ENCODE measurements around the gene SCGB1D1.

The SCGB1D1 gene

GRCh38 chr11:62142921-62143320 is 47.1 kb upstream of the SCGB1D1 start:
- no peaks in the 10 kb centered on the region for H3K27me3 ChIP-seq (ENCODE audit: control insufficient read depth, insufficient read depth, low read length)
- no peak for TF ChIP-seq CTCF (IDR thresholded peaks at IDR 0.05)
- no peak overlapping the region for H3K9ac ChIP-seq
- H3K4me1 ChIP-seq: no peaks in the 10 kb centered on the region
- H3K4me3 ChIP-seq (ENCODE audit: low read depth, low read length): no peak overlapping the region
- H2AFZ ChIP-seq: no peak overlapping the region
- no peaks in the 10 kb centered on the region for H3K9me3 ChIP-seq (ENCODE audit: control insufficient read depth, low read length)
- H3K79me2 ChIP-seq: no peaks in the 10 kb centered on the region
- H3K36me3 ChIP-seq (ENCODE audit: control insufficient read depth, insufficient read depth, low read length): no peaks in the 10 kb centered on the region
- H3K4me2 ChIP-seq (ENCODE audit: low read length): no peak overlapping the region
- H3K27ac ChIP-seq: no peak overlapping the region

GRCh38 chr11:62143727-62144126 is 46.3 kb upstream of the SCGB1D1 start:
- Histone ChIP-seq H3K79me2 (no peaks in the 10 kb centered on the region), H3K9ac (no peak overlapping the region), H3K4me1 (no peaks in the 10 kb centered on the region), H3K27ac (no peak overlapping the region), H3K4me3 (ENCODE audit: low read depth, low read length) (no peak overlapping the region), H3K27me3 (ENCODE audit: control insufficient read depth, insufficient read depth, low read length) (no peaks in the 10 kb centered on the region), H3K4me2 (ENCODE audit: low read length) (no peak overlapping the region), H2AFZ (no peak overlapping the region), H3K9me3 (ENCODE audit: control insufficient read depth, low read length) (no peaks in the 10 kb centered on the region), H3K36me3 (ENCODE audit: control insufficient read depth, insufficient read depth, low read length) (no peaks in the 10 kb centered on the region)
- no peak for TF ChIP-seq CTCF (IDR thresholded peaks at IDR 0.05)

GRCh38 chr11:62144641-62145255 is 45.3 kb upstream of the SCGB1D1 start:
- Histone ChIP-seq H3K79me2 (no peaks in the 10 kb centered on the region), H2AFZ (no peak overlapping the region), H3K9me3 (ENCODE audit: control insufficient read depth, low read length) (no peaks in the 10 kb centered on the region), H3K27ac (no peak overlapping the region), H3K4me1 (no peaks in the 10 kb centered on the region), H3K4me2 (ENCODE audit: low read length) (no peak overlapping the region), H3K36me3 (ENCODE audit: control insufficient read depth, insufficient read depth, low read length) (no peaks in the 10 kb centered on the region), H3K27me3 (ENCODE audit: control insufficient read depth, insufficient read depth, low read length) (no peaks in the 10 kb centered on the region), H3K4me3 (ENCODE audit: low read depth, low read length) (no peak overlapping the region), H3K9ac (no peak overlapping the region)
- no peak for TF ChIP-seq CTCF (IDR thresholded peaks at IDR 0.05)

GRCh38 chr11:62145261-62145871 is 44.6 kb upstream of the SCGB1D1 start:
- H3K9me3 ChIP-seq (ENCODE audit: control insufficient read depth, low read length): no peaks in the 10 kb centered on the region
- no peak overlapping the region for H3K9ac ChIP-seq
- H3K36me3 ChIP-seq (ENCODE audit: control insufficient read depth, insufficient read depth, low read length): no peaks in the 10 kb centered on the region
- no peak overlapping the region for H3K27ac ChIP-seq
- H2AFZ ChIP-seq: no peak overlapping the region
- no peaks in the 10 kb centered on the region for H3K27me3 ChIP-seq (ENCODE audit: control insufficient read depth, insufficient read depth, low read length)
- no peak for TF ChIP-seq CTCF (IDR thresholded peaks at IDR 0.05)
- no peaks in the 10 kb centered on the region for H3K79me2 ChIP-seq
- no peaks in the 10 kb centered on the region for H3K4me1 ChIP-seq
- H3K4me3 ChIP-seq (ENCODE audit: low read depth, low read length): no peak overlapping the region
- no peak overlapping the region for H3K4me2 ChIP-seq (ENCODE audit: low read length)

Data from parathyroid adenoma (tissue), 2 donors.